Measurements from ENCODE around the gene CDH23. TPM values are rescaled to one million over a fixed set of nuclear protein-coding genes. Genes with fewer than 3 reads are reported as not detected.

The CDH23 gene
- total and polyA plus RNA-seq, 2 donors (not counting 1 experiment from before 2014, with no cell fraction given) = 0.37 to 0.89 TPM

DNA sequence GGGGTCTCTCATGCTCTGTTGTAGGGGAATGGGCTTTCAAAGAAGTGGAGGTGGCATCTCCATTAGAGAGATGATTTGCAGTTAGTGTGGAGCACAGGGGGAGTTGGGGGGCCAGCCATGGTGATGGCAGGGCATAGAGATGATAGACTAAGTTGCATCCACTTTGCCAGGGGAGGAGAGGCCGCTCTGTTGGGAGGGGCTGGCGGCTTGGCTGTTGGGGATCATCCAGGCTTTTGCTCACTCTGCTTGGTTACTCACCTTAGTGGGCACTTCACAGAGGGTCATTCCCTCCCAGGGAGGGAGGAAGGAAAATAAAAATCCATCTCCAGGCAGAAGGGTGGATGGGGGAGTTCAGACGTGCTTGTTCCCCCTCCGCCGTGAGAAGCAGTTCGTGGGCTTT lies 31.4 kb upstream of the CDH23 start:
- no peaks in the 10 kb centered on the region for H3K9me3 ChIP-seq (ENCODE audit: control extremely low read depth in 1 of 3, control insufficient read depth in 2 of 3, insufficient read depth in 1 of 3, low read length in 2 of 3)
- peaks cover 1 to 11% of the 10 kb centered on the region in 2 experiments for H3K36me3 ChIP-seq (replicated peaks in 1 of 2; ENCODE audit: control extremely low read depth in 1 of 2, control insufficient read depth in 1 of 2, extremely low read depth in 1 of 2, insufficient read depth in 2 of 2, low read length in 1 of 2)
- Mint-ChIP-seq H3K27me3 (no peaks in the 10 kb centered on the region), H3K9me3 (ENCODE audit: insufficient read depth) (no peaks in the 10 kb centered on the region), H3K27ac (no peak overlapping the region), H3K4me3 (no peak overlapping the region), H3K4me1 (peaks cover 3% of the 10 kb centered on the region)
- H3K4me3 ChIP-seq (ENCODE audit: control extremely low read depth in 1 of 5, extremely low read depth in 1 of 5, insufficient read depth in 1 of 5, low read depth in 2 of 5, low read length in 4 of 5) = no peak overlapping the region
- no peaks in the 10 kb centered on the region for H3K27me3 ChIP-seq (replicated peaks in 1 of 4; ENCODE audit: control extremely low read depth in 1 of 4, control insufficient read depth in 3 of 4, insufficient read depth in 4 of 4, low read length in 3 of 4)
- TF ChIP-seq, protein P1, sequence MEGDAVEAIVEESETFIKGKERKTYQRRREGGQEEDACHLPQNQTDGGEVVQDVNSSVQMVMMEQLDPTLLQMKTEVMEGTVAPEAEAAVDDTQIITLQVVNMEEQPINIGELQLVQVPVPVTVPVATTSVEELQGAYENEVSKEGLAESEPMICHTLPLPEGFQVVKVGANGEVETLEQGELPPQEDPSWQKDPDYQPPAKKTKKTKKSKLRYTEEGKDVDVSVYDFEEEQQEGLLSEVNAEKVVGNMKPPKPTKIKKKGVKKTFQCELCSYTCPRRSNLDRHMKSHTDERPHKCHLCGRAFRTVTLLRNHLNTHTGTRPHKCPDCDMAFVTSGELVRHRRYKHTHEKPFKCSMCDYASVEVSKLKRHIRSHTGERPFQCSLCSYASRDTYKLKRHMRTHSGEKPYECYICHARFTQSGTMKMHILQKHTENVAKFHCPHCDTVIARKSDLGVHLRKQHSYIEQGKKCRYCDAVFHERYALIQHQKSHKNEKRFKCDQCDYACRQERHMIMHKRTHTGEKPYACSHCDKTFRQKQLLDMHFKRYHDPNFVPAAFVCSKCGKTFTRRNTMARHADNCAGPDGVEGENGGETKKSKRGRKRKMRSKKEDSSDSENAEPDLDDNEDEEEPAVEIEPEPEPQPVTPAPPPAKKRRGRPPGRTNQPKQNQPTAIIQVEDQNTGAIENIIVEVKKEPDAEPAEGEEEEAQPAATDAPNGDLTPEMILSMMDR (IDR thresholded peaks at IDR 0.05) = no peak
- no peak for TF ChIP-seq EZH2 (IDR thresholded peaks at IDR 0.05; ENCODE audit: borderline replicate concordance, insufficient read depth, low read depth, low read length, poor library complexity, severe bottlenecking)
- no peaks in the 10 kb centered on the region for H4K20me1 ChIP-seq (ENCODE audit: control insufficient read depth, insufficient read depth, low read length, poor library complexity, severe bottlenecking)
- no peaks in the 10 kb centered on the region for H3K79me2 ChIP-seq (ENCODE audit: control insufficient read depth, insufficient read depth, low read length)
- ChIA-PET CTCF (interaction anchor here (1.0 kb wide), 1 partner anchor 244 kb away, joined by 3 read pairs; no protein-coding TSS in a partner anchor), POLR2A (no interaction called here)
- H2AFZ ChIP-seq (ENCODE audit: insufficient read depth, low read depth, low read length, poor library complexity, severe bottlenecking) = no peak overlapping the region
- H3K27ac ChIP-seq (ENCODE audit: low read length in 2 of 2) = no peak overlapping the region
- H3K4me1 ChIP-seq (ENCODE audit: control insufficient read depth in 2 of 2, insufficient read depth in 2 of 2, low read length in 2 of 2) = peaks cover under 1 to 3% of the 10 kb centered on the region in 2 donors
- no peak overlapping the region for H3K9ac ChIP-seq (ENCODE audit: low read length)
- intact Hi-C loops (cut with micrococcal nuclease) = no loop called here
- no peak for DNase-seq
- no peak for ATAC-seq (ENCODE audit: low read depth)
- H3K4me2 ChIP-seq (replicated peaks; ENCODE audit: low read depth, low read length, poor library complexity, severe bottlenecking) = no peak overlapping the region
- WGBS (ENCODE audit: insufficient coverage) = 98% methylated on average over 6 of the region's 6 CpGs

DNA sequence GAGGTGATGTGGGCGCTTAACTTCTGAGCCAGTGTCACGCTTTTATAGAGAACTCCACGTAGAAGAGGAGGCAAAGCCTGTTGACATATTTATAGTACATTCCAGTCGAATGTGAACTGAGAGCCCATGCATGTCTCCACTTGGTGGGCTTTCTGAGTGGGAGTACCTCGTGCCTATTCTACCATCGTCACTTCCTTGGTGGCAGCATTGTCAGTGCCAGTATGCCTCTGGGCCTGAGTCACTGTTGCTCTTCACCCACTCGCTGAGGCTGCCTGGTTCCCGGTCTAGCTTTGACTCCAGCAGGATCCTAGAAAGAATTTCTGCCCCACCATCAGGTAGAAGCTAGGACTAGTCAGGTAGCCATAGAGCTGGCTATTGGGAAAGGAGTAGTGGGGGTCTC lies 30.0 kb upstream of the CDH23 start:
- Mint-ChIP-seq H3K4me1 (peaks cover 5% of the 10 kb centered on the region), H3K4me3 (no peak overlapping the region), H3K27me3 (no peaks in the 10 kb centered on the region), H3K27ac (no peak overlapping the region), H3K9me3 (ENCODE audit: insufficient read depth) (no peaks in the 10 kb centered on the region)
- Histone ChIP-seq H3K9ac (ENCODE audit: low read length) (no peak overlapping the region), H4K20me1 (ENCODE audit: control insufficient read depth, insufficient read depth, low read length, poor library complexity, severe bottlenecking) (no peaks in the 10 kb centered on the region), H3K27me3 (replicated peaks in 1 of 4; ENCODE audit: control extremely low read depth in 1 of 4, control insufficient read depth in 3 of 4, insufficient read depth in 4 of 4, low read length in 3 of 4) (no peaks in the 10 kb centered on the region), H3K79me2 (ENCODE audit: control insufficient read depth, insufficient read depth, low read length) (no peaks in the 10 kb centered on the region), H2AFZ (ENCODE audit: insufficient read depth, low read depth, low read length, poor library complexity, severe bottlenecking) (no peak overlapping the region), H3K36me3 (replicated peaks in 1 of 2; ENCODE audit: control extremely low read depth in 1 of 2, control insufficient read depth in 1 of 2, extremely low read depth in 1 of 2, insufficient read depth in 2 of 2, low read length in 1 of 2) (peaks cover 1 to 8% of the 10 kb centered on the region in 2 experiments), H3K4me3 (ENCODE audit: control extremely low read depth in 1 of 5, extremely low read depth in 1 of 5, insufficient read depth in 1 of 5, low read depth in 2 of 5, low read length in 4 of 5) (no peak overlapping the region), H3K4me1 (ENCODE audit: control insufficient read depth in 2 of 2, insufficient read depth in 2 of 2, low read length in 2 of 2) (peaks cover 5 to 7% of the 10 kb centered on the region in 2 donors), H3K4me2 (replicated peaks; ENCODE audit: low read depth, low read length, poor library complexity, severe bottlenecking) (no peak overlapping the region), H3K27ac (ENCODE audit: low read length in 2 of 2) (no peak overlapping the region), H3K9me3 (ENCODE audit: control extremely low read depth in 1 of 3, control insufficient read depth in 2 of 3, insufficient read depth in 1 of 3, low read length in 2 of 3) (no peaks in the 10 kb centered on the region)
- DNase-seq (no peak), ATAC-seq (ENCODE audit: low read depth) (no peak)
- WGBS (ENCODE audit: insufficient coverage) = 87% methylated on average over 8 of the region's 8 CpGs
- TF ChIP-seq EZH2 (IDR thresholded peaks at IDR 0.05; ENCODE audit: borderline replicate concordance, insufficient read depth, low read depth, low read length, poor library complexity, severe bottlenecking) = no peak
- TF ChIP-seq, protein P1 (IDR thresholded peaks at IDR 0.05) = no peak
- intact Hi-C loops (cut with micrococcal nuclease) = no loop called here
- ChIA-PET CTCF (interaction anchor here (1.6 kb wide), 1 partner anchor 15 kb away, joined by 4 read pairs; no protein-coding TSS in a partner anchor), POLR2A (no interaction called here)
